HFFc6 (cell line): ENCODE data around the gene NSMF. TPM values are rescaled to one million over a fixed set of nuclear protein-coding genes. Genes with fewer than 3 reads are reported as not detected.

Experiments
- DNase-seq: peaks from one replicate; pipeline ENCODE4 v3.0.0-alpha.2; 2018
- H3K27ac Mint-ChIP-seq: 2 replicates; pipeline ENCODE4 v1.8.0; 2020; ENCODE audit warnings: mild to moderate bottlenecking, mixed read lengths
- H3K27me3 Mint-ChIP-seq: 2 replicates; pipeline ENCODE4 v1.8.0; 2021; ENCODE audit warnings: mild to moderate bottlenecking, moderate library complexity, mixed read lengths; ENCODE audit not compliant: insufficient read depth
- H3K36me3 Mint-ChIP-seq: 2 replicates; pipeline ENCODE4 v1.8.0; 2021; ENCODE audit warnings: low read depth, mixed read lengths
- H3K4me1 Mint-ChIP-seq: 2 replicates; pipeline ENCODE4 v1.8.0; 2020; ENCODE audit warnings: low read depth, mixed read lengths
- H3K4me3 Mint-ChIP-seq: 2 replicates; pipeline ENCODE4 v1.8.0; 2020; ENCODE audit warnings: mild to moderate bottlenecking, moderate library complexity, mixed read lengths
- H3K9me3 Mint-ChIP-seq: 2 replicates; pipeline ENCODE4 v1.8.0; 2020; ENCODE audit warnings: mild to moderate bottlenecking, mixed read lengths
- CTCF ChIP-seq: fragments of 200-600 bp; sonication (generic); IDR thresholded peaks from 2 replicates; pipeline ENCODE4 v1.5.0; 2021; ENCODE audit warnings: antibody characterized with exemption, mild to moderate bottlenecking
- total RNA-seq, 6 experiments: library from RNA; stranded (reverse); fragmentation: NEBNext Ultra II Directional; extraction: Animal tissue kit (Norgen Biotek cat#: 25700); gene quantifications; 2 replicates in 1 of 6; 3 replicates in 5 of 6; pipeline ENCODE4 v1.2.3, GENCODE V29; 2021

The NSMF gene
- total RNA-seq, 6 experiments from 2014 or later, result 24.3 to 29.9 (median 26.4) TPM

GRCh38 chr9:137436761-137437600 lies 22.2 kb downstream of the NSMF start:
- no peaks in the 10 kb centered on the region for H3K9me3 Mint-ChIP-seq
- peaks cover 4% of the 10 kb centered on the region for H3K27me3 Mint-ChIP-seq
- no peaks in the 10 kb centered on the region for H3K36me3 Mint-ChIP-seq
- H3K4me1 Mint-ChIP-seq, result peaks cover 4% of the 10 kb centered on the region
- no peak for TF ChIP-seq CTCF
- H3K27ac Mint-ChIP-seq, result no peak overlapping the region
- DNase-seq, result no peak
- no peak overlapping the region for H3K4me3 Mint-ChIP-seq

- no peak for TF ChIP-seq CTCF
- Mint-ChIP-seq H3K27me3 (peaks cover 2% of the 10 kb centered on the region; the same call in 1 of the 2 replicates), H3K4me1 (no peaks in the 10 kb centered on the region), H3K4me3 (no peak overlapping the region), H3K9me3 (no peaks in the 10 kb centered on the region), H3K36me3 (no peaks in the 10 kb centered on the region), H3K27ac (no peak overlapping the region)
- DNase-seq, result peak; percentile 76
These were observed 23.0 kb downstream of the NSMF start for GRCh38 chr9:137435980-137436760.

- Mint-ChIP-seq H3K27ac (no peak overlapping the region), H3K4me3 (no peak overlapping the region), H3K36me3 (no peaks in the 10 kb centered on the region), H3K4me1 (no peaks in the 10 kb centered on the region), H3K9me3 (no peaks in the 10 kb centered on the region), H3K27me3 (peaks cover 2% of the 10 kb centered on the region; the same call in 1 of the 2 replicates)
- DNase-seq, result no peak
- TF ChIP-seq CTCF, result no peak
These were observed 23.7 kb downstream of the NSMF start for GRCh38 chr9:137435381-137435891.

- Mint-ChIP-seq H3K27ac (no peak overlapping the region), H3K4me1 (no peaks in the 10 kb centered on the region), H3K27me3 (peaks cover 2% of the 10 kb centered on the region; the same call in 1 of the 2 replicates), H3K4me3 (no peak overlapping the region), H3K9me3 (no peaks in the 10 kb centered on the region), H3K36me3 (no peaks in the 10 kb centered on the region)
- no peak for DNase-seq
- no peak for TF ChIP-seq CTCF
These were observed 24.4 kb downstream of the NSMF start for GRCh38 chr9:137434498-137435380.

- no peak for DNase-seq
- no peak overlapping the region for H3K27ac Mint-ChIP-seq
- peaks cover 2% of the 10 kb centered on the region; the same call in 1 of the 2 replicates for H3K27me3 Mint-ChIP-seq
- H3K4me1 Mint-ChIP-seq, result no peaks in the 10 kb centered on the region
- no peaks in the 10 kb centered on the region for H3K36me3 Mint-ChIP-seq
- no peak for TF ChIP-seq CTCF
- H3K4me3 Mint-ChIP-seq, result no peak overlapping the region
- no peaks in the 10 kb centered on the region for H3K9me3 Mint-ChIP-seq
These were observed 25.2 kb downstream of the NSMF start for GRCh38 chr9:137433916-137434431.
